Ovary (tissue), 9 donors: Measurements from ENCODE around the gene VAV2. TPM values are rescaled to one million over a fixed set of nuclear protein-coding genes. Genes with fewer than 3 reads are reported as not detected.

Experiments used
- DNase-seq, 5 donors: peaks; one replicate each; pipeline ENCODE4 v3.0.0-alpha.2; 2019 to 2020
- H3K27ac ChIP-seq, 2 donors: fragments of 200-600 bp; one replicate each; pipeline versions ENCODE4 v1.5.1 to v1.8.0; 2019 to 2022
- H3K27me3 ChIP-seq: fragments of 200-600 bp; one replicate; pipeline ENCODE4 v1.8.0; 2022
- H3K36me3 ChIP-seq: fragments of 200-600 bp; sonication (generic); one replicate; pipeline ENCODE4 v1.5.1; 2019
- H3K4me1 ChIP-seq: one replicate; pipeline ENCODE4 v1.8.1; 2013; ENCODE audit warnings: mild to moderate bottlenecking, moderate library complexity; ENCODE audit not compliant: insufficient read depth
- H3K4me3 ChIP-seq: fragments of 200-600 bp; sonication (generic); one replicate; pipeline ENCODE4 v1.5.1; 2017
- H3K9me3 ChIP-seq, 2 donors: fragments of 200-600 bp in 1 of 2; sonication (generic) in 1 of 2; one replicate each; pipeline versions ENCODE4 v1.5.1 to v1.8.1; 2013 to 2019; ENCODE audit warnings: mild to moderate bottlenecking in 1 of 2, moderate library complexity in 1 of 2
- EP300 ChIP-seq: sonication (generic); formaldehyde crosslinking; IDR thresholded peaks from one replicate; pipeline ENCODE4 v1.6.1; 2017; ENCODE audit warnings: antibody characterized with exemption
- POLR2A ChIP-seq: fragments of 450-650 bp; IDR thresholded peaks from one replicate; pipeline ENCODE4 v1.6.1; 2017; ENCODE audit warnings: antibody characterized with exemption, mild to moderate bottlenecking, moderate library complexity
- WGBS, 3 donors: extraction: QIAGEN DNeasy Blood & Tissue Kit in 1 of 3; methylation state at CpG; one replicate each; pipeline versions ENCODE4 v1.1.5 to v1.1.7; 2013 to 2017; 5-methylcytosine and 5-hydroxymethylcytosine counted together
- intact Hi-C, 4 donors: fragments of 100-400 bp; cut with DNase I; formaldehyde crosslinking; loops; one replicate each; pipeline versions ENCODE4 v1.11.0 to v1.15.1; 2022 to 2023
- polyA plus RNA-seq, 2 donors: library from polyadenylated mRNA; stranded (reverse); fragments of 200-250 nt in 1 of 2; fragments of 350-450 nt in 1 of 2; fragmentation: Illumina TruSeq in 1 of 2; extraction: RNeasy Lipid Tissue Mini Kit (QIAGEN cat#74804) in 1 of 2; gene quantifications; one replicate each; pipeline ENCODE4 v1.2.3, GENCODE V29; 2013 to 2014
- total RNA-seq, 7 donors: library from RNA; depleted of rRNA in 2 of 7; stranded (reverse); fragments of >200 nt in 2 of 7; fragmentation: NEBNext Ultra II Directional in 3 of 7; extraction: Animal tissue kit (Norgen Biotek cat#: 25700) in 3 of 7; gene quantifications; one replicate each; pipeline versions ENCODE4 v1.1.0 to v1.2.4, GENCODE V29; 2016 to 2023
- TF ChIP-seq, protein P1 (sequence below), 3 donors: fragments of 450-650 bp in 2 of 3; fragments of 200-600 bp in 1 of 3; IDR thresholded peaks; one replicate each; pipeline versions ENCODE4 v1.5.1 to v1.8.0; 2016 to 2022; ENCODE audit warnings: antibody characterized with exemption in 3 of 3, mild to moderate bottlenecking in 1 of 3
- donor health status: DM: no; HTN: no; CAD: no; lungs with moderate emphysema.
- donor health status: DM: no; HTN: no; CAD: no.
- donor health status: Bipolar disorder and iron deficiency.
- donor health status: DM: yes; HTN: yes; CAD: no.
- donor health status: DM: no; HTN: no; CAD: no.
- donor health status: DM: yes; HTN: yes; CAD: no.

The VAV2 gene
- total and polyA plus RNA-seq, 9 donors: 3.7 to 14.1 (median 7.8) TPM

DNA sequence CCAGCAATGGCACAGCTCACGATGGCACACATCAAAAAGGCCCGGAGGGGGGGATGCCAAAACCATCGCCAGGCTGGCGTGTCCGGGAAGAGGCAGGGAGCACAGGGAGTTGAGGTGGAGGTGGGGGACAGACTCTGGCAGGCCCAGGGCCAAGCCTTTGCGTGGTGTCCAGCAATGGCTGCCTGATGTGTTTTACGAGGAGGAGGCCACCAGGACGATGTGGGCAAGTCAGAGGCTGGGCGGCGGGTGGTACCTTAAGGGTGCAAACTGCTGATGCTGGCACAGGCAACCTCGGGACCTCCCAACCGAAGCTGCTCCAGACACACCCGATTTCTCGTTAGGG is 4.7 kb downstream of the VAV2 start:
- TF ChIP-seq, protein P1, sequence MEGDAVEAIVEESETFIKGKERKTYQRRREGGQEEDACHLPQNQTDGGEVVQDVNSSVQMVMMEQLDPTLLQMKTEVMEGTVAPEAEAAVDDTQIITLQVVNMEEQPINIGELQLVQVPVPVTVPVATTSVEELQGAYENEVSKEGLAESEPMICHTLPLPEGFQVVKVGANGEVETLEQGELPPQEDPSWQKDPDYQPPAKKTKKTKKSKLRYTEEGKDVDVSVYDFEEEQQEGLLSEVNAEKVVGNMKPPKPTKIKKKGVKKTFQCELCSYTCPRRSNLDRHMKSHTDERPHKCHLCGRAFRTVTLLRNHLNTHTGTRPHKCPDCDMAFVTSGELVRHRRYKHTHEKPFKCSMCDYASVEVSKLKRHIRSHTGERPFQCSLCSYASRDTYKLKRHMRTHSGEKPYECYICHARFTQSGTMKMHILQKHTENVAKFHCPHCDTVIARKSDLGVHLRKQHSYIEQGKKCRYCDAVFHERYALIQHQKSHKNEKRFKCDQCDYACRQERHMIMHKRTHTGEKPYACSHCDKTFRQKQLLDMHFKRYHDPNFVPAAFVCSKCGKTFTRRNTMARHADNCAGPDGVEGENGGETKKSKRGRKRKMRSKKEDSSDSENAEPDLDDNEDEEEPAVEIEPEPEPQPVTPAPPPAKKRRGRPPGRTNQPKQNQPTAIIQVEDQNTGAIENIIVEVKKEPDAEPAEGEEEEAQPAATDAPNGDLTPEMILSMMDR (IDR thresholded peaks at IDR 0.05): no peak
- TF ChIP-seq POLR2A (no peak), EP300 (no peak)
- Histone ChIP-seq H3K36me3 (no peaks in the 10 kb centered on the region), H3K27ac (no peak overlapping the region), H3K27me3 (no peaks in the 10 kb centered on the region), H3K4me3 (no peak overlapping the region), H3K4me1 (peaks cover 2% of the 10 kb centered on the region), H3K9me3 (no peaks in the 10 kb centered on the region)
- 92 to 94% (median 92%) methylated on average over 14 of the region's 14 CpGs for WGBS, 3 donors
- intact Hi-C loops: no loop called here
- DNase-seq: peak in 1 of 5 donors; percentile 22

DNA sequence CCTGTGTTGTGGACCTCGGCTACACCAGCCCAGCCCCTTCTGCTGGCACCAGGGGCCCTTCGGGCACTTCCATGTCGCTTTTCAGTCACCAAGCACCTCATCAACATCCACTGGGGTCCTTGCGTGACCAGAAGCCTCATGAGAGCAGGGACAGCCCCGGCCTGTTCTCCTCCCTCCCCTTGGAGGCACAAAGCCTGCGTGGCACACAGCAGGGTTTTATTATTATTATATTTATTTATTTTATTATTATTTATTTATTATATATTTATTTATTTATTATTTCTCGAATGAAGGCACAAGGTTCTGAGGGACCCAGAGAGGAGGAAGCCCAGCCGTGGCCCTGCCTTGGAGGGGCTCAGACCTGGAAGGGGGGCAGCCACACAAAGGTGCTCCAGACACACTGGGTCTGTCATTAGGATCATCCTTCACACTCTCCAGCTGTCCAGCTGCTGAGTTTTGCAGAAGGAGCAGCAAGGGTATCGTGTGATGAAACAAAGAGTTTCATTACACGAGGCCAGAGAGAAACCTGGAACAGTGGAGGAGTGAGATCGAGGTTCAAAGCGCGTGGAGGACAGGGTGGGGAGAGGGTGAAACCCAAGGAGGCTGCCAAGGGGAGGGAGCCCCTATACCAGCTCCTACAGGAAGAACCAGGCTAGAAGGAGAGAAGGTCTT is 5.2 kb downstream of the VAV2 start:
- peak in 1 of 5 donors; percentile 14 for DNase-seq

DNA sequence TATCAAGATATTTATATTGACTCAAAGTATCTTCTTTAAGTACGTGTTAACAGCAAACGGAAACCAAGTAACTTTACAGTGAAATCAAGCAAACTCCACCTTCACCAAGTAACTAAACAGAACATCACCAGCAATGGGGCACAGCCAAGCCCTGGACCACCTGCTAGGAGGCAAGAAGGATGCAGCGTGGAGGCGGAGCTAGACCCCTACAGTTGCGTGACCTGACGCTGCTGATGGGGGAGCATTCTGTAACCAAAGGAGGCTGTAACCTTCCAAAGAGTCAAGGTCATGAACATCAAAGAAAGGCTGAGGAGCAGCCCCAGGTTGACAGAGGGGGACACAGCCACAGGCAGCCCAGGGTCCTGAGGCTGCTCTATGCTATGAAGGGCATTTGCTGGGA is 6.1 kb downstream of the VAV2 start:
- Histone ChIP-seq H3K4me3 (no peak overlapping the region), H3K27me3 (no peaks in the 10 kb centered on the region), H3K9me3 (no peaks in the 10 kb centered on the region), H3K36me3 (no peaks in the 10 kb centered on the region), H3K4me1 (peaks cover 2% of the 10 kb centered on the region), H3K27ac (no peak overlapping the region)
- TF ChIP-seq POLR2A (no peak), EP300 (no peak)
- TF ChIP-seq, protein P1 (IDR thresholded peaks at IDR 0.05): no peak
- intact Hi-C loops: no loop called here
- no peak for DNase-seq
- 74 to 89% (median 75%) methylated on average over 6 of the region's 6 CpGs for WGBS, 3 donors

More for the DNA sequence above, 5.2 kb downstream of the VAV2 start:
- H3K9me3 ChIP-seq: no peaks in the 10 kb centered on the region
- H3K36me3 ChIP-seq: no peaks in the 10 kb centered on the region
- no peak overlapping the region for H3K27ac ChIP-seq
- intact Hi-C loops: no loop called here
- H3K27me3 ChIP-seq: no peaks in the 10 kb centered on the region
- TF ChIP-seq, protein P1 (IDR thresholded peaks at IDR 0.05): no peak
- TF ChIP-seq POLR2A: no peak
- TF ChIP-seq EP300: no peak
- 88 to 92% (median 90%) methylated on average over 13 of the region's 13 CpGs for WGBS, 3 donors
- H3K4me1 ChIP-seq: peaks cover 2% of the 10 kb centered on the region
- no peak overlapping the region for H3K4me3 ChIP-seq

DNA sequence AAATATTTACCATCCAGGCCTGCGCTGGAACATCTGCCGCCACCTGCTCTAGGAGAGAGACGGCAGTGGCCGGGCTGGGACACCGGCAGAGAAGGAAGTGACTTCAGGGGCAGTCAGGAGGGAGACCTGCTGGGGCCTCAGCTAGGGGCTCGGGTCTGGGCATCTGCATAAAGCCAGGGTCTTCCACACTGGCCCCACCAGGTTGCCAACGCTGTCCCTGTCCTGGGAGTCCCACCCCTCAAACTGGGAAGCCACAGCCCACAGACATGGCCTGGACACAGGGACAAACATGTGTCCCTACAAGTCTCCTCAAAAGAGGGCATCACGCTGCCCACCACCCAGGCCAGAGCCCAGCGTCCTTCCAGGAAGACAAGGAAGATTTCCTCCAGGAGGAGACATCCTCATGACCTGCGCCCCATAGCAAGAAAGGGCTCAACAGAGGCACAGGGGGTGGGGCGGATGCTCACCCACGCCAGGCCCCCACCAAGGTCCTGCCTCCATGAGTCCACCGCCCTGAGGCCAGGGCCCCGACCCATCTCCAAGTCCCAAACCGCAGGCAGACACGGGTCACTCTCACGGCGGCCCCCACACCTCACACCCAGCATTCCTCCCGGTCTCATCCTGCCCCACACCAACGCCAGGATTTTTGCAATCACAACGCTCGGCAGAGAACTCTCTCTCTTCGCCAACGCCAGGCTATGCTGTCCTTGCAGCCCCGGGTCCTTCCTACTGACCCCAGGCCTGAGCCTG is 9.0 kb downstream of the VAV2 start:
- Histone ChIP-seq H3K36me3 (no peaks in the 10 kb centered on the region), H3K9me3 (no peaks in the 10 kb centered on the region), H3K4me3 (no peak overlapping the region), H3K4me1 (peaks cover 11% of the 10 kb centered on the region), H3K27me3 (no peaks in the 10 kb centered on the region), H3K27ac (no peak overlapping the region)
- DNase-seq: peak in 1 of 5 donors; percentile 27
- TF ChIP-seq, protein P1 (IDR thresholded peaks at IDR 0.05): no peak
- no peak for TF ChIP-seq POLR2A
- TF ChIP-seq EP300: no peak
- 66 to 82% (median 80%) methylated on average over 25 of the region's 25 CpGs for WGBS, 3 donors
- intact Hi-C loops: no loop called here
